ENCODE results near the gene TBPL1.

- peak; percentile 67 for TF ChIP-seq CTCF (IDR thresholded peaks at IDR 0.05; ENCODE audit: low read length)
- no peak for TF ChIP-seq EZH2 (optimal IDR thresholded peaks at IDR 0.05; ENCODE audit: low read depth, low read length)
These were observed 20.3 kb downstream of the TBPL1 start for GRCh38 chr6:133973109-133973971.
